ENCODE measurements around the gene AKAP13.
A peak's percentile ranks its signal among the peaks of the same experiment; 100 is the strongest.
"Not testable (repeated sequence)": the region's sequence is repeated elsewhere in the genome, so short reads cannot be mapped to it uniquely, and the experiment has no call there.

Gene AKAP13

GRCh38 chr15:85347264-85348047, 32.9 kb upstream of the AKAP13 start:
- FAIRE-seq = peak; percentile 31
- not testable (repeated sequence) for DNase-seq (ENCODE audit: insufficient read length, low spot score)

DNA sequence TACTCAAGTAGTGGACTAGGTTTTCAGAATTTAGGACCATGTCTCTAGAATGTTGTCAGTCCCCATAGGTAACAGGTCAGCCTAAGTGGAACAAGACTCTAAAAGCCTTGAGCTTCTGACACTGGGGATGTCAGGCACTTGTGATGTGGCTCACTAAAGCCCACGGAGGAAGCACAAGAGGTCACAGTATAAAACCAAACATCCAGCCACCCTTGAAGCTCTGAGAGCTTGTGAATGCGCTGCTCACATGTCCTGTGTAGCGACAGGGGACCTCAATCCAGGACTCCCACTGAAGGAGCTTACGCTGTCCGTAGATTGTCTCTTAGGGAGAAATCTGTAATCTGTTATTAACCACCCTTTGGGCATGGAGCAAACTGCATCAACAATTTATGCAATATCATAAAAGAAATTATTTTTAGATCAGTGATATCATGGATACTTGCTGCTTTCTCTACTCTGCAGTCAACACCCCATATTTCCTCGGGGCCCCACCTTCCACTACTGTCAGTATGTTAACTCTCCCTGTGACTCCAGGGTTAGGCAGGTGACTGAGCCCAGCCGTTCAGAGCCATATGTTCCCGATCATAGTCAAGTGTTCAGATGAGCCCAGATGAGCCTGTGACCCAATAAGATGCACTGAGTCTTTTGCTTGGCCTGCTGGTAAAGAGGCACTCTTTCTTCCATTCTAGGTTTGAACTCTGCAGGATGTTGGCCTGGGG, 32.2 kb upstream of the AKAP13 start:
- peak; percentile 31 for FAIRE-seq
- not testable (repeated sequence) for DNase-seq (ENCODE audit: insufficient read length, low spot score)

GRCh38 chr15:85349062-85349461, 31.3 kb upstream of the AKAP13 start:
- DNase-seq (ENCODE audit: insufficient read length, low spot score); FAIRE-seq: not testable (repeated sequence)

DNA sequence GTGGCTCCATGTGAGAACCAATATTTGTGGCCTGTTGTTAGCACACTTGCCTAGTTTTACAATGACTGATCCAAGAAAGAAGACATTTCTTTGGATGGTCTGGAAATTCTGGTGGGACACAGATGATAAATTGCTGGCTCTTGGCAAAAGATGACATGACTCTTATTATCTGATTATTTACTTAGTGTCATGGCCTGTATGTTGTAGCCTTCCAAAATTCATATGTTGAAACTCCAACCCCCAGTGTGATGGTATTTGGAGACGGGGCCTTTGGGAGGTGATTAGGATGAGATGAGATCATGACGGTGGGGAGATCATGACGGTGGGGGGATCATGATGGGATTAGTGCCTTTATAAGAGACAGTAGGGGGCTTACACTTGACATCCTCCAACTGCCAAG, 30.0 kb upstream of the AKAP13 start:
- no peak for DNase-seq (ENCODE audit: insufficient read length, low spot score)
- no peak for FAIRE-seq

DNA sequence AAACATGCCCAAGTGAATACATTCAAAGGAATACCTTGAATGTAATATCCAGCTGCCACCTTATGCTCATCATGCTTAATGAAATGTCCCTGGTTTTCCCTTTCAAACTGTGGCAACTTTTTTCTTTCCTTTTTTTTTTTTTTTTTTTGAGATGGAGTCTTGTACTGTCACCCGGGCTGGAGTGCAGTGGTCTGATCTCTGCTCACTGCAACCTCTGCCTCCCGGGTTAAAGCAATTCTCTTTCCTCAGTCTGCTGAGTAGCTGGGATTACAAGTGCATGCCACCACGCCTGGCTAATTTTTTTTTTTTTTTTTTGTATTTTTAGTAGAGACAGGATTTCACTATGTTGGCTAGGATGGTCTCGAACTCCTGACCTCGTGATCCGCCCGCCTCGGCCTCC, 28.9 kb upstream of the AKAP13 start:
- FAIRE-seq; DNase-seq (ENCODE audit: insufficient read length, low spot score): not testable (repeated sequence)

DNA sequence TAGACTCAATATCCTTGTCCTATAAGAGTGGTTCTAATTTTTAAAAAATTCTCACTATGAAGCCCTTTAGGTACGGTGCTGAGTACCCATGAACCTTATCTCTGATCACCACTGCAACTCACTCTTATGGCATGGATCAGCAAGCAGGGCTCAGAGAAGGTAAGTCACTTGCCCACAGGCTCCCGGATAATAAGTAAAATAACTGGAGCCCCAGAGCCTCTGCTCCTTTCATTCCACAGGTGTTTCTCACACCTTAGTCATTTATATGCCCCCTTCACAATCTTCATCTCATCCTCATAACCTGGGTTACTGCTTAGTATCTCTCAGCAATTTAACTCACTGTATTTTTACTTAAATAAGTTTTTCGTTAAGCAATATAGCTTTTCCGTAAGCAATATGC, 28.4 kb upstream of the AKAP13 start:
- no peak for DNase-seq (ENCODE audit: insufficient read length, low spot score)
- FAIRE-seq = no peak

DNA sequence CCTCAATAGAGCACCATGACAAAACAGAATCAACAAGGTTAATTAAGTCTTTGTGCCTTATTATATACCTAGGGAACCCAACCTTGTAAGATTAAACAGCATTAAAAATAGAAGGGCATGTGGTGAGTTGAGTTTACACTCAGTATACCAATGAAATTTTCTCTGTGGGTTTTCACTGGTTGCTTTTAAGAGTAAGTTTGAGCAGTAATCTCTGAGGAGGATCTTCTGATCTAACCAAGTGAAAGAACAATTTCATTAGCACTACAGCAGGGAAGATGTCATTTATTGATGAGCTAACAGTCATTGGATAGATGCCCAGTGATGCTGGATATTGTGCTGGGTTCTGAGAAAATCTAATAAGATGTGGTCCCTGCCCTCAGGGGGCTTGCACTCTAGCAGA, 26.9 kb upstream of the AKAP13 start:
- FAIRE-seq (no peak), DNase-seq (ENCODE audit: insufficient read length, low spot score) (no peak)

DNA sequence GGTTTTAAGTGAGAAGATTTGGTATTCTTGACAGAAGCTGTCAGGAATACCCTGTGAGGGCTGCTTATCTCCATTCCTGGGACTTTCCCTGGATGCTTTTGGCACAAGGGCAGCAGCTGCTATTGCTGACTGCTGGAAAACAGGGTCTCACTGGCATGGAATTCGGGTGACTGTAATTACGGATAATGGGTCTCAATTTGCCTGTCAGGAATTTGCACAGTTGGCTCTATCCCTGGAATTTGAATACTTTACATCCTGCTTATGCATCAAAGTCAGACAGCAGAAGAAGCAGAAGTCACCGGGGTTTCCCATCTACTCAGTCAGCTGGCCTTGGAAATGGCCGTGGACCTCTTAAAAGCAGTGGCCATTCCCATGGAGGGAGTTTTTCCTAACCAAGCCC, 25.9 kb upstream of the AKAP13 start:
- DNase-seq (ENCODE audit: insufficient read length, low spot score) = peak; percentile 41
- FAIRE-seq = no peak

- no peak for FAIRE-seq
- DNase-seq (ENCODE audit: insufficient read length, low spot score) = no peak
Measured at GRCh38 chr15:85354948-85355347, 25.5 kb upstream of the AKAP13 start.

DNA sequence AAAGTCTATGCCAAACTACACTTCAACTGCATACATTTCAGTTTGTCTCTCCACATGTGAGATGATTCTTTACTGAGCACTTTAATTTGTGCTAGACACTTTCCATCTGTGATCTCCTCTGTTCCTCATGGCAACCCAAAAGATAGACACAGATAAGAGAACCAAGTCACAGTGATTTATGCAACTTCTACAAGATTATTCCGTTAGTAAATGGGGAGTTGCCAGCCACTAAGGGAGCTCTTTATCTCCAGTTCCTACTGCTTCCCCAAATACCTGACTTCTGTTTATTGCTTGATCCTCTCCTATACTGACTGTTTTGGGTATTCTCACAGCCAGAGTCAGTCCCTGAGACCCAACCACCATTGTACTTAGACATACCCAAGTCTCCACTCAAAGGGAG, 24.1 kb upstream of the AKAP13 start:
- DNase-seq (ENCODE audit: insufficient read length, low spot score) = no peak
- no peak for FAIRE-seq

DNA sequence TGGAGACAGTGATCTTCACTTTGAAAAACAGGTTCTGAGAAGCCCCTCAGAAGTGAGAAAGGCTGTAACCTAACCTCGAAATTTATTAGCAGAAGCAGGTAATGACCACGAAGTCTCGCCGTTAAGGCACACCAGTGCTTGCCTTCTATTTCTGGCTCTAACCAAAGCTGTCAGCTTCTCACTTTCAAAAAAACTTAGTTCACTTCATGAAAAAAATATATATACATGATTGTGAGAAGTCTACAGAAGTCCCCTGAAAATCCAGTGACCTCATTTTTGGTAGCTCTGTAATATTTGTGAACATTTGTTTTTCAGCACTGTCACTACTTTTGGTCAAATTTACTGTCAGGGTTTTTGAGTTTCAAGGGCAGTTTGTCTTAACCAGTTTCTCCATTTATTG, 19.1 kb upstream of the AKAP13 start:
- no peak for DNase-seq (ENCODE audit: insufficient read length, low spot score)
- FAIRE-seq = no peak

DNA sequence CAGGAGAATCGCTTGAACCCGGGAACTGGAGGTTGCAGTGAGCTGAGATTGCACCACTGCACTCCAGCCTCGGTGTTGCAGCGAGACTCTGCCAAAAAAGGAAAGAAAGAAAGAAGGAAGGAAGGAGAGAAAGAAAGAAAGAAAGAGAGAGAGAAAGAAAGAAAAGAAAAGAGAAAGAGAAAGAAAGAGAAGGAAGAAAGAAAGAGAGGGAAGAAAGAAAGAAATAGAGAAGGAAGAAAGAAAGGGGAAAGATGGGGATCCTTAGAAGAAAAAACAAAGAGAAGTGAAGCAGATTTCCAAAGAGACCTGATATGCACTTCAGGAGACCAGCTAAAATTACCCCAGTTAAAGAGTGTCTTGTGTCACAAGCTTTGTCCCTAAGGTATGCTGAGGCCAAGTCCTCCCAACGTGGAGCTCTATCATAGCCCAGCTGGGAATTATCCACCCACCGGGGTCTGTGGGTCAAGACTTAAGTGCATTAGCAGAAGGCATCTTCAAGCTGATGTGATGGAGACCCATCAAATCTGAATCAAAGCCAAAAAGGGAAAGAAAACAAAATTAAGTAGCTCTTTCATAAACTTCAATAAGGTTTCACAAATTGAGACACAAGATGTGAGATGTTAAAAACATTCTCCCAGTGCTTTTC, 17.8 kb upstream of the AKAP13 start:
- FAIRE-seq (no peak), DNase-seq (ENCODE audit: insufficient read length, low spot score) (no peak)

- no peak for FAIRE-seq
- DNase-seq (ENCODE audit: insufficient read length, low spot score) = no peak
Measured at GRCh38 chr15:85365980-85366379, 14.4 kb upstream of the AKAP13 start.

DNA sequence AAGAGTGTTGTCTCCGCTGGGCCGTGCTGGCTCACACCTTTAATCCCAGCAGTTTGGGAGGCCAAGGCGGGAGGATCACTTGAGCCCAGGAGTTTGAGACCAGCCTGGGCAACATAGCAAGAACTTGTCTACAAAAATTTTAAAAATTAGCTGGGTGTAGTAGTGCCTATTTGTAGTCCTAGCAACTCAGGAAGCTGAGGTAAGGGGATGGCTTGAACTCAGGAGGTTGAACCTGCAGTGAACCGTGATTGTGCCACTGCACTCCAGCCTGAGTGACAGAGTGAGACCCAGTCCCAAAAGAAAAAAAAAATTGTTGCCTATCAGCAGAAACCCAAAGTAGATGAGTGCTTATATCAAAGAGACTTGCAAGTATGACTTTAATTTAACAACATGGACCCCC, 12.7 kb upstream of the AKAP13 start:
- DNase-seq (ENCODE audit: insufficient read length, low spot score) = no peak
- FAIRE-seq = no peak

- no peak for FAIRE-seq
- DNase-seq (ENCODE audit: insufficient read length, low spot score) = no peak
Measured at GRCh38 chr15:85374831-85375230, 5.6 kb upstream of the AKAP13 start.

DNA sequence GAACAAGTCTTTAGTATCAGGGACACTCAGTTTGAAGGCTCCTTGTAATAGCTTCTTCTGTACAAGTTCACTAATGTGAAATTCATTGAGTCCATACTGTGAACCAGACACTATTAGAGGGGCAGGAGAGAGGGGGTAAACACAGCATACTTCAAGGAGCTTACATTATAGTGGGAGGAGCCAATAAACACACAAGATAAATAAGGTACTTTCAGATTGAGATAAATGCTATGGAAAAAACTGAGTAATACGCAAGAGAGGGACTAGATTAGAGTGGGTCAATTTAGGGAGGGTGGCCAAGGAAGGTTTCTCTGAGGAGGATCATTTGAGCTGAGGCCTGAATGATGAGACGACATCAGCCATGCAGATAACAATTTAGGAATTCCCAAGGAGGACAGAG, 3.1 kb upstream of the AKAP13 start:
- no peak for FAIRE-seq

DNA sequence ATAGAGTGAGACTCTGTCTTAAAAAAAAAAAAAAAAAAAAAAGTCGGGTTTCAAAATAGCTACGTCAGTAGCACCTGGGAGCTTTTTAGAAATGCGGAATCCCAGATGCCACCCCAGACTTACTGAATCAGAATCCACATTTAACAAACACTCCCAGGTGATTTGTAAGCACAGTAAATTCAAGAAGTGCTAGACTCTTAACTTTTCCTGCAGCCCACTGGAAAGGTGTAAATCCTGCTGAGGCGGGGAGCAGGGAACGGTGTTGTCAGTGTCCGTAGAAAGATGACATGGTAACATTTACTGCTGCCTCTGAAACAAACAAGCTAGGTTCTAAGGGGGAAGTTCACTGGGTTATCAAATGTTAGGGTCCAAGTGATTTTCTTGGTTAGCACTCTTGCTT, 2.4 kb upstream of the AKAP13 start:
- no peak for DNase-seq (ENCODE audit: insufficient read length, low spot score)

More for the DNA sequence above, 3.1 kb upstream of the AKAP13 start:
- no peak for DNase-seq (ENCODE audit: insufficient read length, low spot score)

DNA sequence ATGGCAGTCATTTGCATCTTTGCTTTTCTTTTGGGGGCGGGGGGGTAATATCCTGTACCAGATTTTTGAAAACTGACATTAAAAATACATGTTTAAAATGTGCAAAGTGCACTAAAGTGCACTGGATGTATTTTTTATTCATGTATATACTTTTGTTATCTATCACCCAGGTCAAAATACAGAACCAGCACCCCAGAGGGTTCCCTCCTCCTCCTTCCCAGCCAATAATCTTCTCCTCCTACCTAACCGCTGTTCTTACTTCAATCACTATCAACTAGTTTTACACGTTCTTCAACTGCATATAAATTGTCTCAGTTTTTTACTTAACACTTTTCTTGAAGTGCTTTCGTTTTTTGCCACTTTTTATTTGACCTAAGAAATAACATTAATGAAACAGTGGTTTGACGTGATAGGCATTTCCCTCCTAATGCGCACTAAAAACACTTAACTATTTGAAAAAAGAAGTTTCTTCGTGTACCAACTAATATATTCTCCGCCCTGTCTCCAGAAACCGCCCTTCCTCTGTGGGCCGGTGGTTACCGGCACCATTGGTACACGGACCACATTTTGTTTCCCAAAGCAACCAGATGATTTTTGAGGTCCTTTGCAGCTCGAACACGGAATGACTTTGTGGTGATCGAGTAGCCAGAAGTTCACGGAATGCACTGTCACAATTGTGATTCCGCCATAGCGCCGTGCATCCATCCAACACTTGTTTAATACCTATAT, 836 bp upstream of the AKAP13 start:
- DNase-seq (ENCODE audit: insufficient read length, low spot score) (no peak), FAIRE-seq (no peak)

More for the DNA sequence above, 2.4 kb upstream of the AKAP13 start:
- no peak for FAIRE-seq

DNA sequence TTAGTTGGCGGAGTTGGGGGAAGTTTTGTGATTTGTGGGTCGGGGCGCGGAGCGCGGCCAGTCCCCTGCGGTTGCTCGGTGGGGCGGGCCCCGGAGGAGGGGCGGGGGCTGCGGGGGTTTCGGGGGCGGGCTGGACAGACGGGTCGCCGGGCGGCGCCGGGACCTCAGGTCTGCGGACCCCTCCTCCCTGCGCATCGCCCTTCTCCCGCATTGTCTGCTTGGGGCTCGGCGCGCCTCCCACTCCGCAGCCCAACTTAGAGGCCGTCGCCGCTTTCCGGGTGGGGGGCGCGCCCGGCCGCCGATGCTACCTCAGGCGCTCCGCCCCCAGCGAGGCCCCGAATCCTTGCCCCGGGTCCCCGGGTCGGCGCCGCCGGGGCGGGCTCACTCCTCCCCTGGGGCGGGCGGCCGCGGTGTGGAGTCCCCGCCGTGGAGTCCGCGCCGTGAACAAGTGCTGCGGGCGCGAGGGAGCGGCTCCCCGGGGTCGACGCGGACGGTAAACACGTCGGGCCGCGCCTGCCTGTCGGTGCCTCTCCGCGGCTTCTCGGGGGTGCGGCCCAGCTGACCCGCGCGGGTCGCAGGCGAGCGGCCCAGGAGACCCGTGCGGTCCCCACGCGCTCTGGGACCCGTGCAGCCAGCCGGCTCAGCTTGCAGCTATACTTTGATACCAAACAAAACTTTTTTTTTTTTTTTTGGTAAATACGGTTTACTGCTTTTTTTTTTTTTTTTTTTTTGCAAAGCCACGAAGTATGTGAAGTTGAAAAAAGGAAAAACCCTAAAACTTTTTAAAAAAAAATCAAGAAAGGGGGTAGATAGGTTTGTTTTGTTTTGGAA, 624 bp downstream of the AKAP13 start:
- DNase-seq (ENCODE audit: insufficient read length, low spot score) = peak; percentile 14
- no peak for FAIRE-seq

Measured in HTR-8/SVneo (cell line).